Endothelial cell of umbilical vein (primary cell): ENCODE results near the gene CRIM1.

Source experiments
- EZH2 ChIP-seq: IDR thresholded peaks from 2 replicates; pipeline ENCODE4 v1.6.1; 2012; ENCODE audit warnings: borderline replicate concordance, low read depth, mild to moderate bottlenecking, moderate library complexity, low read length, inconsistent platforms; ENCODE audit not compliant: severe bottlenecking
- GATA2 ChIP-seq: IDR thresholded peaks from 2 replicates; pipeline ENCODE4 v1.7.0; 2011; ENCODE audit warnings: low read depth, mild to moderate bottlenecking, moderate library complexity, mixed read lengths, low read length; ENCODE audit not compliant: insufficient read length, insufficient read depth
- MYC ChIP-seq: IDR thresholded peaks from one replicate; pipeline ENCODE4 v1.6.1; 2011; ENCODE audit warnings: mild to moderate bottlenecking, low read depth, low read length
- POLR2A ChIP-seq: IDR thresholded peaks from 2 replicates; pipeline ENCODE4 v1.6.1; 2012; ENCODE audit warnings: low read depth, mild to moderate bottlenecking, control low read depth, low read length
- POLR2AphosphoS5 ChIP-seq: IDR thresholded peaks from 2 replicates; pipeline ENCODE4 v1.6.1; 2012; ENCODE audit warnings: low read depth, mild to moderate bottlenecking, control low read depth, low read length, moderate library complexity; ENCODE audit not compliant: insufficient read depth
- TF ChIP-seq, protein P1 (sequence below), 2 donors: IDR thresholded peaks; 1 replicate in 1 of 2; 2 replicates in 1 of 2; pipeline ENCODE4 v1.5.1; 2011; ENCODE audit warnings: low read length in 2 of 2, mild to moderate bottlenecking in 2 of 2, moderate library complexity in 2 of 2, control low read depth in 1 of 2, inconsistent platforms in 1 of 2, low read depth in 1 of 2; ENCODE audit not compliant: insufficient read depth in 1 of 2; ENCODE audit errors: extremely low read depth in 1 of 2
- TF ChIP-seq, protein P2 (sequence below): IDR thresholded peaks from 2 replicates; pipeline ENCODE4 v1.6.1; 2011; ENCODE audit not compliant: insufficient read depth, insufficient read length

DNA sequence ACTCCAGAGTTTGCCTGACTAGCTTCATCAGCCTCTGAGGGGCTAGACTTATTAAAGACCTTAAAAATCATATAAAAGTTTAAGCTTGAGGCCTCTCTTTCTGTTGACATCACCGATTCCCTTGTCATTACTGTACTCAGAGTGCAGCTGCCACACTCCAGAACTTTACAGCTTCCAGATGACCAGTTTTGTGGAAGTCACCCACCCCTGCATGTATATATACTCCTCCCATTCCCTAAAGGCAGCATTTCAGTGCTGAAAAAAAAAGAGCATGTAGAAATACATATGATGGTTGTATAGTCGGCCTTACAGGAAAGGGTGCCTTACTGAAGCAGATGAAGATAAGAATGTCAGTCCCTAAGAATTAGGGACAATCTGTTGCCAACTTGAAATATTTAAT lies 125.1 kb downstream of the CRIM1 start:
- no peak for TF ChIP-seq GATA2
- no peak for TF ChIP-seq POLR2A
- TF ChIP-seq, protein P1, sequence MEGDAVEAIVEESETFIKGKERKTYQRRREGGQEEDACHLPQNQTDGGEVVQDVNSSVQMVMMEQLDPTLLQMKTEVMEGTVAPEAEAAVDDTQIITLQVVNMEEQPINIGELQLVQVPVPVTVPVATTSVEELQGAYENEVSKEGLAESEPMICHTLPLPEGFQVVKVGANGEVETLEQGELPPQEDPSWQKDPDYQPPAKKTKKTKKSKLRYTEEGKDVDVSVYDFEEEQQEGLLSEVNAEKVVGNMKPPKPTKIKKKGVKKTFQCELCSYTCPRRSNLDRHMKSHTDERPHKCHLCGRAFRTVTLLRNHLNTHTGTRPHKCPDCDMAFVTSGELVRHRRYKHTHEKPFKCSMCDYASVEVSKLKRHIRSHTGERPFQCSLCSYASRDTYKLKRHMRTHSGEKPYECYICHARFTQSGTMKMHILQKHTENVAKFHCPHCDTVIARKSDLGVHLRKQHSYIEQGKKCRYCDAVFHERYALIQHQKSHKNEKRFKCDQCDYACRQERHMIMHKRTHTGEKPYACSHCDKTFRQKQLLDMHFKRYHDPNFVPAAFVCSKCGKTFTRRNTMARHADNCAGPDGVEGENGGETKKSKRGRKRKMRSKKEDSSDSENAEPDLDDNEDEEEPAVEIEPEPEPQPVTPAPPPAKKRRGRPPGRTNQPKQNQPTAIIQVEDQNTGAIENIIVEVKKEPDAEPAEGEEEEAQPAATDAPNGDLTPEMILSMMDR (IDR thresholded peaks at IDR 0.05; ENCODE audit: extremely low read depth in 1 of 2, insufficient read depth in 1 of 2, low read depth in 1 of 2, low read length in 2 of 2): no peak
- no peak for TF ChIP-seq EZH2
- TF ChIP-seq, protein P2, sequence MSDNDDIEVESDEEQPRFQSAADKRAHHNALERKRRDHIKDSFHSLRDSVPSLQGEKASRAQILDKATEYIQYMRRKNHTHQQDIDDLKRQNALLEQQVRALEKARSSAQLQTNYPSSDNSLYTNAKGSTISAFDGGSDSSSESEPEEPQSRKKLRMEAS: no peak
- no peak for TF ChIP-seq POLR2AphosphoS5
- TF ChIP-seq MYC: no peak
